Thyroid gland (tissue), 4 donors: ENCODE measurements around the gene PIEZO2. TPM values are rescaled to one million over a fixed set of nuclear protein-coding genes. Genes with fewer than 3 reads are reported as not detected.

Source experiments
- DNase-seq, 2 donors: peaks; one replicate each; pipeline ENCODE4 v3.0.0-alpha.2; 2019
- H3K27ac ChIP-seq, 3 donors: fragments of 200-600 bp; sonication (generic); 1 replicate in 2 of 3; 2 replicates in 1 of 3; pipeline ENCODE4 v1.5.1; 2016 to 2019; ENCODE audit warnings: mild to moderate bottlenecking in 1 of 3, moderate library complexity in 1 of 3
- H3K27me3 ChIP-seq: fragments of 200-600 bp; sonication (generic); one replicate; pipeline ENCODE4 v1.5.1; 2019
- H3K36me3 ChIP-seq, 2 donors: fragments of 200-600 bp; sonication (generic); one replicate each; pipeline ENCODE4 v1.5.1; 2016 to 2019
- H3K4me1 ChIP-seq, 2 donors: fragments of 200-600 bp; sonication (generic); one replicate each; pipeline ENCODE4 v1.5.1; 2017 to 2019
- H3K4me3 ChIP-seq, 3 donors: fragments of 200-600 bp; sonication (generic); replicated peaks in 1 of 3; 1 replicate in 2 of 3; 2 replicates in 1 of 3; pipeline ENCODE4 v1.5.1; 2016; ENCODE audit warnings: mild to moderate bottlenecking in 1 of 3
- H3K9me3 ChIP-seq: fragments of 200-600 bp; sonication (generic); one replicate; pipeline ENCODE4 v1.5.1; 2017
- CTCF ChIP-seq, 6 experiments: fragments of 200-600 bp in 3 of 6; fragments of 450-650 bp in 3 of 6; sonication (generic) in 3 of 6; IDR thresholded peaks; one replicate each; pipeline ENCODE4 v1.5.1; 2016 to 2019; ENCODE audit warnings: antibody characterized with exemption in 6 of 6, mild to moderate bottlenecking in 2 of 6, inconsistent platforms in 1 of 6, moderate library complexity in 1 of 6
- POLR2A ChIP-seq, 2 donors: fragments of 450-650 bp; IDR thresholded peaks; one replicate each; pipeline ENCODE4 v1.6.1; 2017; ENCODE audit warnings: antibody characterized with exemption in 2 of 2, mild to moderate bottlenecking in 2 of 2, moderate library complexity in 1 of 2
- WGBS, 2 donors: methylation state at CpG; one replicate each; pipeline ENCODE4 v1.1.5; 2017; 5-methylcytosine and 5-hydroxymethylcytosine counted together
- intact Hi-C: fragments of 100-400 bp; cut with DNase I; formaldehyde crosslinking; loops from one replicate; pipeline ENCODE4 v1.15.1; 2023
- total RNA-seq, 4 donors: library from RNA; depleted of rRNA; stranded (reverse); fragments of >200 nt; gene quantifications; one replicate each; pipeline ENCODE4 v1.2.3, GENCODE V29; 2016

Gene PIEZO2
- total RNA-seq, 4 donors from 2014 or later: 5.0 to 13.8 (median 6.1) TPM

- intact Hi-C loops: loop anchor here (10.0 kb wide), 1 partner anchor 298 kb away; no protein-coding TSS in a partner anchor
- TF ChIP-seq POLR2A (IDR thresholded peaks at IDR 0.05) (no peak), CTCF (IDR thresholded peaks at IDR 0.05) (no peak)
Measured at GRCh38 chr18:11153097-11153496, 3.7 kb upstream of the PIEZO2 start.

GRCh38 chr18:11150271-11150615 is 874 bp upstream of the PIEZO2 start:
- WGBS, 2 donors: 87 to 91% methylated on average over 5 of the region's 5 CpGs
- H3K27ac ChIP-seq: no peak overlapping the region
- no peaks in the 10 kb centered on the region for H3K27me3 ChIP-seq
- TF ChIP-seq CTCF (IDR thresholded peaks at IDR 0.05): no peak
- TF ChIP-seq POLR2A (IDR thresholded peaks at IDR 0.05): no peak
- H3K4me1 ChIP-seq: peaks cover 6 to 17% of the 10 kb centered on the region in 2 donors
- H3K36me3 ChIP-seq: no peaks in the 10 kb centered on the region
- H3K9me3 ChIP-seq: no peaks in the 10 kb centered on the region
- intact Hi-C loops: loop anchor here (10.0 kb wide), 1 partner anchor 295 kb away; no protein-coding TSS in a partner anchor
- no peak for DNase-seq
- H3K4me3 ChIP-seq: no peak overlapping the region

More at GRCh38 chr18:11153097-11153496, 3.7 kb upstream of the PIEZO2 start:
- 83 to 89% methylated on average over 2 of the region's 2 CpGs for WGBS, 2 donors
- H3K27ac ChIP-seq: no peak overlapping the region
- no peaks in the 10 kb centered on the region for H3K27me3 ChIP-seq
- H3K9me3 ChIP-seq: no peaks in the 10 kb centered on the region
- no peak for DNase-seq
- peaks cover 6 to 17% of the 10 kb centered on the region in 2 donors for H3K4me1 ChIP-seq
- H3K4me3 ChIP-seq: no peak overlapping the region
- H3K36me3 ChIP-seq: no peaks in the 10 kb centered on the region

GRCh38 chr18:11148680-11149440 is 509 bp downstream of the PIEZO2 start:
- TF ChIP-seq CTCF (IDR thresholded peaks at IDR 0.05) (no peak), POLR2A (IDR thresholded peaks at IDR 0.05) (no peak)

GRCh38 chr18:11147962-11148679 is 1.2 kb downstream of the PIEZO2 start:
- no peak for TF ChIP-seq CTCF (IDR thresholded peaks at IDR 0.05)
- TF ChIP-seq POLR2A (IDR thresholded peaks at IDR 0.05): no peak
- Histone ChIP-seq H3K27me3 (no peaks in the 10 kb centered on the region), H3K9me3 (no peaks in the 10 kb centered on the region), H3K4me3 (peak overlapping the region in 1 of 3 donors; percentile 28), H3K36me3 (no peaks in the 10 kb centered on the region), H3K27ac (no peak overlapping the region), H3K4me1 (peaks cover 6 to 17% of the 10 kb centered on the region in 2 donors)
- intact Hi-C loops: no loop called here
- WGBS, 2 donors: 5 to 16% methylated on average over 22 to 35 of the region's 39 CpGs
- no peak for DNase-seq

More at GRCh38 chr18:11148680-11149440, 509 bp downstream of the PIEZO2 start:
- H3K4me1 ChIP-seq: peaks cover 6 to 17% of the 10 kb centered on the region in 2 donors
- no peaks in the 10 kb centered on the region for H3K9me3 ChIP-seq
- intact Hi-C loops: no loop called here
- peak overlapping the region in 1 of 3 donors; percentile 28 for H3K4me3 ChIP-seq
- no peaks in the 10 kb centered on the region for H3K36me3 ChIP-seq
- WGBS, 2 donors: 6% methylated on average over 15 of the region's 86 CpGs; no CpG with 5 or more reads in 1 of the 2 donors
- H3K27ac ChIP-seq: no peak overlapping the region
- no peaks in the 10 kb centered on the region for H3K27me3 ChIP-seq
- no peak for DNase-seq
